HCT116 (cell line): Measurements from ENCODE around the gene CCDC83. TPM values are rescaled to one million over a fixed set of nuclear protein-coding genes. Genes with fewer than 3 reads are reported as not detected.

ENCODE experiments used
- ATAC-seq: fragments of 200-7000 bp; cut with Tn5 transposase; 2 replicates; pipeline ENCODE4 v1.9.1; 2020; ENCODE audit warnings: mild to moderate bottlenecking, moderate library complexity
- BruUV-seq: library from RNA; stranded (reverse); fragments of 400-500 nt; replicated peaks from 2 replicates; lab custom pipeline; 2021; lab: Mats Ljungman, UMichigan
- CTCF ChIA-PET: fragments of 300-600 bp; sonication (Branson Sonifier 250); formaldehyde crosslinking; loops from one replicate; lab custom pipeline; 2021; ENCODE audit warnings: antibody characterized with exemption; lab: Charles Lee
- POLR2A ChIA-PET: fragments of 300-600, 350-600 bp; sonication (Branson Sonifier 250); formaldehyde crosslinking; loops from one replicate; lab custom pipeline; 2021; ENCODE audit warnings: antibody characterized with exemption; lab: Charles Lee
- RAD21 ChIA-PET, 2 experiments: fragments of 300-600 bp; sonication (Branson Sonifier 250); formaldehyde crosslinking; loops; one replicate each; lab custom pipeline; 2023; ENCODE audit warnings: low total read pairs in 2 of 2; ENCODE audit not compliant: uncharacterized antibody in 2 of 2, unreplicated experiment in 2 of 2, low non-redundant PET in 1 of 2; lab: Charles Lee
- DNase-seq: peaks from one replicate; pipeline ENCODE4 v3.0.0-alpha.2; 2010; ENCODE audit warnings: low read depth, low spot score
- H2AFZ ChIP-seq: fragments of 200-600 bp; shearing (Covaris generic), sonication (generic); 2 replicates; pipeline ENCODE4 v1.6.1; 2017; ENCODE audit warnings: low read depth, mixed run types, mixed read lengths, antibody characterized with exemption, low read length; ENCODE audit not compliant: poor library complexity, severe bottlenecking
- H3K27ac ChIP-seq: 2 replicates; pipeline ENCODE4 v1.5.1; 2012; ENCODE audit warnings: low read depth, low read length
- H3K27me3 ChIP-seq: fragments of 200-600 bp; sonication (generic); 2 replicates; pipeline ENCODE4 v1.6.1; 2016; ENCODE audit warnings: mixed run types, low read length, mixed read lengths; ENCODE audit not compliant: insufficient read depth
- H3K36me3 ChIP-seq, 2 experiments: fragments of 200-500 bp in 1 of 2; fragments of 200-600 bp in 1 of 2; sonication (Bioruptor generic) in 1 of 2; sonication (generic) in 1 of 2; 2 replicates each; pipeline versions ENCODE4 v1.5.1 to v1.6.1; 2014 to 2016; ENCODE audit warnings: low read length in 2 of 2, inconsistent platforms in 1 of 2, mixed read lengths in 1 of 2, mixed run types in 1 of 2; ENCODE audit not compliant: insufficient read depth in 2 of 2, control insufficient read depth in 1 of 2
- H3K4me1 ChIP-seq, 2 experiments: fragments of 200-600 bp in 1 of 2; sonication (generic) in 1 of 2; 2 replicates each; pipeline versions ENCODE4 v1.5.1 to v1.6.1; 2012 to 2017; ENCODE audit warnings: low read length in 2 of 2, inconsistent platforms in 1 of 2, mild to moderate bottlenecking in 1 of 2, mixed read lengths in 1 of 2, mixed run types in 1 of 2, moderate library complexity in 1 of 2; ENCODE audit not compliant: insufficient read depth in 2 of 2, control insufficient read depth in 1 of 2
- H3K4me2 ChIP-seq: fragments of 200-600 bp; sonication (generic); 2 replicates; pipeline ENCODE4 v1.6.1; 2017; ENCODE audit warnings: mixed run types, low read length, mixed read lengths
- H3K4me3 ChIP-seq, 2 experiments: fragments of 200-600 bp in 1 of 2; sonication (generic) in 1 of 2; replicated peaks in 1 of 2; 2 replicates each; pipeline ENCODE4 v1.5.1; 2011 to 2016; ENCODE audit warnings: low read length in 2 of 2, control low read depth in 1 of 2, low read depth in 1 of 2, mild to moderate bottlenecking in 1 of 2, mixed read lengths in 1 of 2, mixed run types in 1 of 2
- H3K79me2 ChIP-seq: fragments of 200-600 bp; sonication (generic); 2 replicates; pipeline ENCODE4 v1.6.1; 2017; ENCODE audit warnings: mild to moderate bottlenecking, mixed run types, low read length, moderate library complexity, mixed read lengths; ENCODE audit not compliant: insufficient read depth
- H3K9ac ChIP-seq: fragments of 200-600 bp; sonication (generic); 2 replicates; pipeline ENCODE4 v1.6.1; 2016; ENCODE audit warnings: low read length, mixed read lengths
- H3K9me2 ChIP-seq: fragments of 200-600 bp; sonication (generic), shearing (Covaris generic); 2 replicates; pipeline ENCODE4 v1.6.1; 2017; ENCODE audit warnings: mixed run types, mild to moderate bottlenecking, moderate library complexity; ENCODE audit not compliant: insufficient read depth
- H3K9me3 ChIP-seq, 2 experiments: fragments of 200-500 bp in 1 of 2; fragments of 200-600 bp in 1 of 2; sonication (Bioruptor generic) in 1 of 2; sonication (generic) in 1 of 2; 2 replicates each; pipeline ENCODE4 v1.6.1; 2014 to 2017; ENCODE audit warnings: low read length in 2 of 2, mixed read lengths in 2 of 2, inconsistent platforms in 1 of 2, low read depth in 1 of 2, mild to moderate bottlenecking in 1 of 2, mixed run types in 1 of 2, moderate library complexity in 1 of 2; ENCODE audit not compliant: control insufficient read depth in 1 of 2, insufficient read depth in 1 of 2
- H4K20me1 ChIP-seq: fragments of 200-600 bp; sonication (generic), shearing (Covaris generic); 2 replicates; pipeline ENCODE4 v1.6.1; 2017; ENCODE audit warnings: mixed run types, mild to moderate bottlenecking, moderate library complexity; ENCODE audit not compliant: insufficient read depth
- CBX3 ChIP-seq: IDR thresholded peaks from 2 replicates; pipeline ENCODE4 v1.6.1; 2012; ENCODE audit warnings: low read depth
- CEBPB ChIP-seq: IDR thresholded peaks from 2 replicates; pipeline ENCODE4 v1.6.1; 2012; ENCODE audit warnings: low read depth
- EGR1 ChIP-seq: IDR thresholded peaks from 2 replicates; pipeline ENCODE4 v1.6.1; 2012; ENCODE audit warnings: low read depth
- ELF1 ChIP-seq: IDR thresholded peaks from 2 replicates; pipeline ENCODE4 v1.6.1; 2012; ENCODE audit warnings: low read depth, borderline replicate concordance
- EZH2phosphoT487 ChIP-seq: fragments of 200-600 bp; IDR thresholded peaks from 2 replicates; pipeline ENCODE4 v1.6.1; 2018; ENCODE audit warnings: antibody characterized with exemption, borderline replicate concordance
- FOSL1 ChIP-seq: IDR thresholded peaks from 2 replicates; pipeline ENCODE4 v1.6.1; 2012; ENCODE audit warnings: low read depth
- JUND ChIP-seq: IDR thresholded peaks from 2 replicates; pipeline ENCODE4 v1.6.1; 2012
- MAX ChIP-seq: IDR thresholded peaks from 2 replicates; pipeline ENCODE4 v1.6.1; 2012
- POLR2A ChIP-seq: IDR thresholded peaks from 2 replicates; pipeline ENCODE4 v1.7.0; 2011; ENCODE audit warnings: borderline replicate concordance; ENCODE audit not compliant: insufficient read depth, insufficient read length; ENCODE audit errors: extremely low read depth
- POLR2AphosphoS5 ChIP-seq: IDR thresholded peaks from 2 replicates; pipeline ENCODE4 v1.6.1; 2011; ENCODE audit warnings: mild to moderate bottlenecking, low read depth, low read length, moderate library complexity
- REST ChIP-seq: IDR thresholded peaks from 2 replicates; pipeline ENCODE4 v1.6.1; 2012; ENCODE audit warnings: low read depth
- SIN3A ChIP-seq: IDR thresholded peaks from 2 replicates; pipeline ENCODE4 v1.6.1; 2012; ENCODE audit warnings: low read depth
- TCF7L2 ChIP-seq: IDR thresholded peaks from 2 replicates; pipeline ENCODE4 v1.7.0; 2011; ENCODE audit warnings: borderline replicate concordance, inconsistent platforms; ENCODE audit not compliant: insufficient read depth, insufficient read length; ENCODE audit errors: extremely low read depth
- ZBTB33 ChIP-seq: IDR thresholded peaks from 2 replicates; pipeline ENCODE4 v1.6.1; 2011; ENCODE audit warnings: mild to moderate bottlenecking, low read length, moderate library complexity; ENCODE audit not compliant: insufficient replicate concordance; ENCODE audit errors: extremely low read depth
- ZFX ChIP-seq: fragments of 450-650 bp; IDR thresholded peaks from 2 replicates; pipeline ENCODE4 v1.6.1; 2017
- ZNF274 ChIP-seq: fragments of 200-500 bp; sonication (Bioruptor generic); IDR thresholded peaks from 2 replicates; pipeline ENCODE4 v1.6.1; 2014; ENCODE audit warnings: mild to moderate bottlenecking, low read depth, low read length, inconsistent platforms
- intact Hi-C: fragments of 100-400 bp; cut with micrococcal nuclease; formaldehyde crosslinking; loops from 2 replicates; pipeline ENCODE4 v1.10.0; 2022
- total RNA-seq: library from RNA; stranded (reverse); gene quantifications from one replicate; pipeline ENCODE4 v1.2.1, GENCODE V29; 2021; ENCODE audit not compliant: unreplicated experiment

CCDC83 gene
- total RNA-seq, 1 experiment from 2014 or later: not detected

GRCh38 chr11:85947431-85948272, 92.5 kb downstream of the CCDC83 start (continued):
- TF ChIP-seq ZBTB33 (no peak), ELF1 (no peak), ZNF274 (no peak), EGR1 (no peak), MAX (no peak), TCF7L2 (no peak), SIN3A (no peak), CEBPB (no peak)

- Histone ChIP-seq H2AFZ (no peak overlapping the region), H3K9ac (no peak overlapping the region), H3K79me2 (no peaks in the 10 kb centered on the region), H3K27me3 (no peaks in the 10 kb centered on the region), H3K27ac (no peak overlapping the region), H3K9me2 (no peaks in the 10 kb centered on the region), H3K4me3 (no peak overlapping the region), H3K9me3 (no peaks in the 10 kb centered on the region; a peak in 1 of 4 replicates), H4K20me1 (no peaks in the 10 kb centered on the region), H3K4me1 (peaks cover 0 to 19% of the 10 kb centered on the region in 2 experiments; a peak in 1 of 4 replicates), H3K4me2 (peak overlapping the region; percentile 12; the same call in 1 of the 2 replicates), H3K36me3 (no peaks in the 10 kb centered on the region)
- DNase-seq (no peak), ATAC-seq (peak; percentile 65; the same call in 1 of the 2 replicates)
- RAD21 ChIA-PET: no interaction called here
- no TSS peak for BruUV-seq
- intact Hi-C loops: loop anchor here (10.0 kb wide), 1 partner anchor 354 kb away; no protein-coding TSS in a partner anchor
- CTCF ChIA-PET: no interaction called here
- POLR2A ChIA-PET: interaction anchor here (0.8 kb wide), 1 partner anchor 12 kb away, joined by 3 read pairs; no protein-coding TSS in a partner anchor
- no peak for TF ChIP-seq CBX3
- no peak for TF ChIP-seq JUND
- TF ChIP-seq REST: no peak
- TF ChIP-seq TCF7L2: no peak
- no peak for TF ChIP-seq EGR1
- TF ChIP-seq ZFX: no peak
- TF ChIP-seq ZBTB33: no peak
- no peak for TF ChIP-seq POLR2AphosphoS5
- TF ChIP-seq POLR2A: no peak
- TF ChIP-seq FOSL1: no peak
- TF ChIP-seq SIN3A: no peak
- TF ChIP-seq EZH2phosphoT487: no peak
These were observed 93.7 kb downstream of the CCDC83 start for GRCh38 chr11:85948884-85949283.
